Breast epithelium (tissue), 4 donors: Measurements from ENCODE around the gene GGT7. TPM values are rescaled to one million over a fixed set of nuclear protein-coding genes. Genes with fewer than 3 reads are reported as not detected.

Source experiments
- DNase-seq, 2 donors: peaks; one replicate each; pipeline ENCODE4 v3.0.0-alpha.2; 2019; ENCODE audit warnings: low spot score in 2 of 2
- H3K27ac ChIP-seq, 2 donors: fragments of 200-600 bp; sonication (generic) in 1 of 2; one replicate each; pipeline ENCODE4 v1.5.1; 2016 to 2019; ENCODE audit warnings: mild to moderate bottlenecking in 1 of 2
- H3K27me3 ChIP-seq, 2 donors: fragments of 200-600 bp; sonication (generic) in 1 of 2; one replicate each; pipeline versions ENCODE4 v1.5.1 to v1.6.0; 2017 to 2019; ENCODE audit warnings: control low read depth in 1 of 2, mild to moderate bottlenecking in 1 of 2
- H3K36me3 ChIP-seq: fragments of 200-600 bp; one replicate; pipeline ENCODE4 v1.5.1; 2019
- H3K4me1 ChIP-seq, 2 donors: fragments of 200-600 bp; sonication (generic); one replicate each; pipeline ENCODE4 v1.5.1; 2016 to 2019; ENCODE audit warnings: control low read depth in 1 of 2
- H3K4me3 ChIP-seq, 3 donors: fragments of 200-600 bp; sonication (generic); 1 replicate in 2 of 3; 2 replicates in 1 of 3; pipeline ENCODE4 v1.5.1; 2016 to 2019; ENCODE audit warnings: mild to moderate bottlenecking in 3 of 3, moderate library complexity in 2 of 3
- H3K9me3 ChIP-seq, 2 donors: fragments of 200-600 bp; sonication (generic) in 1 of 2; one replicate each; pipeline ENCODE4 v1.5.1; 2016 to 2019; ENCODE audit warnings: control low read depth in 1 of 2
- POLR2A ChIP-seq: fragments of 450-650 bp; IDR thresholded peaks from one replicate; pipeline ENCODE4 v1.6.1; 2016; ENCODE audit warnings: antibody characterized with exemption, mild to moderate bottlenecking, moderate library complexity
- POLR2AphosphoS5 ChIP-seq, 3 donors: sonication (generic); formaldehyde crosslinking; IDR thresholded peaks; one replicate each; pipeline ENCODE4 v1.6.1; 2017; ENCODE audit warnings: antibody characterized with exemption in 3 of 3
- intact Hi-C: fragments of 100-400 bp; cut with DNase I; formaldehyde crosslinking; loops from one replicate; pipeline ENCODE4 v1.15.1; 2023; ENCODE audit warnings: low total_unique reads
- total RNA-seq, 3 donors: library from RNA; depleted of rRNA; stranded (reverse); fragments of >200 nt; gene quantifications; one replicate each; pipeline ENCODE4 v1.1.0, GENCODE V29; 2016
- TF ChIP-seq, protein P1 (sequence below), 3 donors: fragments of 450-650 bp; IDR thresholded peaks; one replicate each; pipeline ENCODE4 v1.5.1; 2016 to 2017; ENCODE audit warnings: antibody characterized with exemption in 3 of 3, mild to moderate bottlenecking in 3 of 3, moderate library complexity in 3 of 3

GGT7 gene
- total RNA-seq, 3 donors from 2014 or later, result 13.1 to 21.8 (median 16.4) TPM

- intact Hi-C loops, result no loop called here
- no peaks in the 10 kb centered on the region for H3K27me3 ChIP-seq
- H3K27ac ChIP-seq, result no peak overlapping the region
- no peak overlapping the region for H3K4me3 ChIP-seq
- DNase-seq, result no peak
- no peaks in the 10 kb centered on the region for H3K9me3 ChIP-seq
- no peaks in the 10 kb centered on the region for H3K4me1 ChIP-seq
- TF ChIP-seq POLR2AphosphoS5 (IDR thresholded peaks at IDR 0.05), result no peak
- no peak for TF ChIP-seq POLR2A
- TF ChIP-seq, protein P1, sequence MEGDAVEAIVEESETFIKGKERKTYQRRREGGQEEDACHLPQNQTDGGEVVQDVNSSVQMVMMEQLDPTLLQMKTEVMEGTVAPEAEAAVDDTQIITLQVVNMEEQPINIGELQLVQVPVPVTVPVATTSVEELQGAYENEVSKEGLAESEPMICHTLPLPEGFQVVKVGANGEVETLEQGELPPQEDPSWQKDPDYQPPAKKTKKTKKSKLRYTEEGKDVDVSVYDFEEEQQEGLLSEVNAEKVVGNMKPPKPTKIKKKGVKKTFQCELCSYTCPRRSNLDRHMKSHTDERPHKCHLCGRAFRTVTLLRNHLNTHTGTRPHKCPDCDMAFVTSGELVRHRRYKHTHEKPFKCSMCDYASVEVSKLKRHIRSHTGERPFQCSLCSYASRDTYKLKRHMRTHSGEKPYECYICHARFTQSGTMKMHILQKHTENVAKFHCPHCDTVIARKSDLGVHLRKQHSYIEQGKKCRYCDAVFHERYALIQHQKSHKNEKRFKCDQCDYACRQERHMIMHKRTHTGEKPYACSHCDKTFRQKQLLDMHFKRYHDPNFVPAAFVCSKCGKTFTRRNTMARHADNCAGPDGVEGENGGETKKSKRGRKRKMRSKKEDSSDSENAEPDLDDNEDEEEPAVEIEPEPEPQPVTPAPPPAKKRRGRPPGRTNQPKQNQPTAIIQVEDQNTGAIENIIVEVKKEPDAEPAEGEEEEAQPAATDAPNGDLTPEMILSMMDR (IDR thresholded peaks at IDR 0.05), result no peak
- no peaks in the 10 kb centered on the region for H3K36me3 ChIP-seq
These were observed 30.5 kb downstream of the GGT7 start for GRCh38 chr20:34842143-34842542.

DNA sequence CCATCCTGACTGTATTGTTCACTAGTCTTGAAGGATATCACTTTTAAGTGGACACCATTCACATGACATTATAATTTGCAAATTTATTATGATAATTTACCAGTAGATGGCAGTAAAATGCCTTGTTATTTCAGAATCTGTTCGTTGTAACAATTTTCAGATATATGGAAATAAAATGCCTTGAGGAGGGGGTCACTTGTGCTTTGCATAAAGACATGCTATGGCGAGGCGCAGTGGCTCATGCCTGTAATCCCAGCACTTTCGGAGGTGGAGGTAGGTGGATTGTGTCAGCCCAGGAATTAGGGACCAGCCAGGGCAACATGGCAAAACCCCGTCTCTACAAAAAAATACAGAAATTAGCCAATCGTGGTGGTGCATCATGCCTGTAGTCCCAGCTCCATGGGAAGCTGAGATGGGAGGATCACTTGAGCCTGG is 38.2 kb downstream of the GGT7 start:
- Histone ChIP-seq H3K36me3 (no peaks in the 10 kb centered on the region), H3K4me1 (no peaks in the 10 kb centered on the region), H3K4me3 (no peak overlapping the region), H3K9me3 (no peaks in the 10 kb centered on the region), H3K27ac (no peak overlapping the region), H3K27me3 (no peaks in the 10 kb centered on the region)
- intact Hi-C loops, result no loop called here
- no peak for DNase-seq
- TF ChIP-seq, protein P1 (IDR thresholded peaks at IDR 0.05), result peak in 2 of 3 donors; percentile 49 to 54
- no peak for TF ChIP-seq POLR2A
- TF ChIP-seq POLR2AphosphoS5 (IDR thresholded peaks at IDR 0.05), result no peak

DNA sequence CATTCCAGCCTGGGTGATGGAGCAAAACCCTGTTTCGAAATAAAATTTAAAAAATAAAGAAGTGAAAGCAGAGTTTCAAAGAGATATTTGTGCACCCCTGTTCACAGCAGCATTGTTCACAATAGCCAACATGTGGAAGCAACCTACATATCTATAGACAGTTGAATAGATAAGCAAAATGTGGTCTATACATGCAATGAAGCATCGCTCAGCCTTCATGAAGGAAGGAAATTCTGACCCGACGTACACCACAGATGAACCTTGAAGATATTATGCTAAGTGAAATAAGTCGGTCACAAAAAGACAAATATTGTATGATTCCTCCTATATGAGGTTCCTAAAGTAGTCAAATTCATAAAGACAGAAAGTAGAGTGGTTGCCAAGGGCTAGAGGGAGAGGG is 40.7 kb downstream of the GGT7 start:
- Histone ChIP-seq H3K27ac (no peak overlapping the region), H3K4me1 (no peaks in the 10 kb centered on the region), H3K27me3 (no peaks in the 10 kb centered on the region), H3K36me3 (no peaks in the 10 kb centered on the region), H3K4me3 (no peak overlapping the region), H3K9me3 (no peaks in the 10 kb centered on the region)
- TF ChIP-seq, protein P1 (IDR thresholded peaks at IDR 0.05), result no peak
- no peak for TF ChIP-seq POLR2A
- no peak for TF ChIP-seq POLR2AphosphoS5 (IDR thresholded peaks at IDR 0.05)
- no peak for DNase-seq
- intact Hi-C loops, result no loop called here

DNA sequence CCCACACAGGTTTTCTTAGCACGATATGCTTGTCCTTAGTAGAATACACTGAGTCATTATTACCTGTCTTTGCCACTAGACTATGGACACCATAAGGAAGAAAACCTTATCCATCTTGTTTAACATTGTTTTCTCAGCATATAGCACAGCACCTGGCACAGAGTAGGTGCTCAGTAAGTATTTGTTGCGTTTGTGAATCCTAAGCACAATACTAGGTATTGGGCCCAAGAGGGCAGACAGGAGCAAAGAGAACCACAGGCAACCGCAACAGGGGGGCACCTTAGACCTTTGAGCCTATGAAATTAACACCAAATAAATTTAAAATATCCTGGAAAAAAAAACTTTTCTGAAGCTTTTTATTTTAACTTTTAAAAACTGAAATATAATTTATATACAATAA is 43.5 kb downstream of the GGT7 start:
- no peaks in the 10 kb centered on the region for H3K36me3 ChIP-seq
- H3K4me1 ChIP-seq, result no peaks in the 10 kb centered on the region
- H3K9me3 ChIP-seq, result no peaks in the 10 kb centered on the region
- no peak overlapping the region for H3K4me3 ChIP-seq
- no peak overlapping the region for H3K27ac ChIP-seq
- DNase-seq, result no peak
- TF ChIP-seq, protein P1 (IDR thresholded peaks at IDR 0.05), result no peak
- no peaks in the 10 kb centered on the region for H3K27me3 ChIP-seq
- intact Hi-C loops, result no loop called here

- TF ChIP-seq POLR2AphosphoS5 (IDR thresholded peaks at IDR 0.05) (peak in 2 of 3 donors; percentile 24 to 27), POLR2A (no peak)
- Histone ChIP-seq H3K36me3 (no peaks in the 10 kb centered on the region), H3K27ac (peak within 1 kb of the TSS; percentile 92 to 98), H3K27me3 (no peaks in the 10 kb centered on the region), H3K4me1 (no peaks in the 10 kb centered on the region), H3K4me3 (peak within 1 kb of the TSS; percentile 78 to 90 (median 89)), H3K9me3 (no peaks in the 10 kb centered on the region)
- intact Hi-C loops, result no loop called here
- DNase-seq, result peak; percentile 74 to 90
These were observed 46.9 kb downstream of the GGT7 start, which contains the start of gene NCOA6 for GRCh38 chr20:34825530-34826362. Gene NCOA6, minus strand, starts transcription at chr20:34825651. Its CDS starts 43,296 bp downstream, at chr20:34782355.
